GM20431 (cell line): ENCODE measurements around the gene RAB7A.
"Not testable (repeated sequence)": the region's sequence is repeated elsewhere in the genome, so short reads cannot be mapped to it uniquely, and the experiment has no call there.

Experiments used
- in situ Hi-C: fragments of 300-500 bp; cut with MseI, MboI; formaldehyde crosslinking; loops from one replicate; pipeline ENCODE4 v1.15.0; 2020; ENCODE audit warnings: low sequenced_read_pairs; ENCODE audit not compliant: unreplicated experiment

RAB7A gene

GRCh38 chr3:128709506-128710210 is 16.3 kb upstream of the RAB7A start:
- in situ Hi-C loops, result no loop called here

GRCh38 chr3:128710816-128711433 is 15.1 kb upstream of the RAB7A start:
- in situ Hi-C loops, result no loop called here

GRCh38 chr3:128712848-128713247 is 13.1 kb upstream of the RAB7A start:
- in situ Hi-C loops, result no loop called here

GRCh38 chr3:128714887-128715491 is 11.0 kb upstream of the RAB7A start:
- in situ Hi-C loops, result no loop called here

GRCh38 chr3:128718892-128719291 is 7.1 kb upstream of the RAB7A start:
- in situ Hi-C loops, result not testable (repeated sequence)

GRCh38 chr3:128720891-128721290 is 5.1 kb upstream of the RAB7A start:
- in situ Hi-C loops, result no loop called here

GRCh38 chr3:128723477-128723876 is 2.5 kb upstream of the RAB7A start:
- in situ Hi-C loops, result no loop called here

- in situ Hi-C loops, result no loop called here
Observed at GRCh38 chr3:128725547-128726022, 398 bp upstream of the RAB7A start.

GRCh38 chr3:128727059-128727458 is 1.1 kb downstream of the RAB7A start:
- in situ Hi-C loops, result no loop called here

- in situ Hi-C loops, result no loop called here
Observed at GRCh38 chr3:128727485-128727884, 1.5 kb downstream of the RAB7A start.

- in situ Hi-C loops, result no loop called here
Observed at GRCh38 chr3:128727996-128728395, 2.0 kb downstream of the RAB7A start.

GRCh38 chr3:128728521-128728920 is 2.5 kb downstream of the RAB7A start:
- in situ Hi-C loops, result not testable (repeated sequence)

- in situ Hi-C loops, result no loop called here
Observed at GRCh38 chr3:128730471-128730870, 4.5 kb downstream of the RAB7A start.

- in situ Hi-C loops, result no loop called here
Observed at GRCh38 chr3:128734523-128735189, 8.7 kb downstream of the RAB7A start.

GRCh38 chr3:128735287-128735686 is 9.3 kb downstream of the RAB7A start:
- in situ Hi-C loops, result no loop called here

GRCh38 chr3:128735884-128736283 is 9.9 kb downstream of the RAB7A start:
- in situ Hi-C loops, result no loop called here

- in situ Hi-C loops, result no loop called here
Observed at GRCh38 chr3:128736601-128737000, 10.6 kb downstream of the RAB7A start.

GRCh38 chr3:128740621-128741020 is 14.6 kb downstream of the RAB7A start:
- in situ Hi-C loops, result no loop called here

- in situ Hi-C loops, result no loop called here
Observed at GRCh38 chr3:128742821-128743594, 17.0 kb downstream of the RAB7A start.

GRCh38 chr3:128745742-128746141 is 19.8 kb downstream of the RAB7A start:
- in situ Hi-C loops, result no loop called here
